Activated CD4-positive, alpha-beta T cell treated with anti-CD3 and anti-CD28 coated beads for 24 hours (primary cell): ENCODE measurements around the gene DNLZ.

Source experiments
- DNase-seq, 2 donors: peaks; one replicate each; pipeline ENCODE4 v3.0.0-alpha.2; 2020; ENCODE audit warnings: low read depth in 2 of 2

The DNLZ gene

DNA sequence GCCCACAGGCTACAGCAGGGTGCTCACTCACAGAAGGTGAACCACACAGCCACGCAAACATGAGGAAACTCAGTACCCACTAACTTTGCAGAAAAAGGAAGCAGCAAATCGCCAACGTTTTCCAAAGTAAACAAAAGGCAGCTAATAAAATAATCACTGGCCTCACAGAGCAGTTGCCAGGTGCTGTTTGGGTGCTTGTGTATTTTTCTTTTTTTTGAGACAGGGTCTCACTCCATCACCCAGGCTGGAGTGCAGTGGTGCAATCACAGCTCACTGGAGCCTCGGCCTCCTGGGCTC, 32.6 kb upstream of the DNLZ start:
- DNase-seq = no peak

DNA sequence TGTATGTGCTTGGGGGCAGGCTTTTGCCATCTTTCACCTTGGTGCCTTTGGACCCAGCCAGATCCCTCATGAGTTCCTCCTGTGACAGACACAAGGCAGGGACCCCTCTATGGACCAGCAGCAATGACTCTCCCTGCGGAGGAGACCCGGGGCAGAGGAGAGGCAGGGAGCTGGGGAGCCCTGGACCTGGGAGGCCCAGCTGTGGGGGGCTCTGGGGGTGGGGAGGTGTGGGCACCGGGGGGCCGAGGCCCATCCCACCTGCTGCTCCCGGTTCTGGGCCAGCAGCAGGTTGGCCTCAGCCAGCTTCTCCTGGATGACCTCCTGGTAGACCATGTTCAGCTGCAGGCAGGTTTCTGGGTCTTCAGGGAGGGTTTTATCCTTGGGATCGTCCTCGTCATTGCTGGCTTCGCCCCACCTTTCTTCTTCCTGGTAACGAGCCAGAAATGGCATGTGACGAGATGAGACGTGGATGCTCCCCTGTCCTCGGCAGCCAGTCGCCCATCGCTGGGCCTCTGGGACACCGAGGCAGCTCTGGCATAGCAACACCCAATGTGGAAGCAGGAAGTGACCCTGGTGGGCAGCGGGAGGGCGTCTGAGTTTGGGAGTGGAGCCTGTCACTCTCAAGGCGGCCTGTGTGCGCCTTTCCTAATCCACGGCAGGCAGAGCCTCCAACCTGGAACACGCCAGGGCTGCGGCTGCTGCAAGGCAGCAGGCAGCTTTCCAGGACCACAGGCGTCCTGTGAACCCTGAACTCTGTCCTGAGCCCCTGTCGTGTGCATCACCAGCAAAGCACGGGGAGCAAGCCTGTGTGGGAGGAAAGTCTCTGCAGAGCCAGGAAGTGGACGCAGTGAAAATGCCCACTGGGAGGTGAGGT, 32.0 kb upstream of the DNLZ start:
- DNase-seq = no peak

DNA sequence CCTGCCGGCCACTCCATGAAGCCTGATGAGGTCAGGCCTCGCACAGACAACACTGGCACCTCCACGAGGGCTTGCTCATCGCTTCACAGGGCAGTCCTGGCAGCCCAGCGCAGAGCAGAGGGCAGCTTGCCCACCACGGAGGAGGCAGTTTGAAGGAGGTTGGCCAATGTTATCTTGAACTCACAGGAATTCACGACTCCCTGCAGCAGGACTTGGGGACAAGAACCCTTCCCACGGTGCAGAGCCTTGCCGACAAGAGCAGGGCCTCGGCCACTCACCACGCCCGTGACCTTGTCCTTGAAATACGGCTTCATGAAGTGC, 31.4 kb upstream of the DNLZ start:
- no peak for DNase-seq

DNA sequence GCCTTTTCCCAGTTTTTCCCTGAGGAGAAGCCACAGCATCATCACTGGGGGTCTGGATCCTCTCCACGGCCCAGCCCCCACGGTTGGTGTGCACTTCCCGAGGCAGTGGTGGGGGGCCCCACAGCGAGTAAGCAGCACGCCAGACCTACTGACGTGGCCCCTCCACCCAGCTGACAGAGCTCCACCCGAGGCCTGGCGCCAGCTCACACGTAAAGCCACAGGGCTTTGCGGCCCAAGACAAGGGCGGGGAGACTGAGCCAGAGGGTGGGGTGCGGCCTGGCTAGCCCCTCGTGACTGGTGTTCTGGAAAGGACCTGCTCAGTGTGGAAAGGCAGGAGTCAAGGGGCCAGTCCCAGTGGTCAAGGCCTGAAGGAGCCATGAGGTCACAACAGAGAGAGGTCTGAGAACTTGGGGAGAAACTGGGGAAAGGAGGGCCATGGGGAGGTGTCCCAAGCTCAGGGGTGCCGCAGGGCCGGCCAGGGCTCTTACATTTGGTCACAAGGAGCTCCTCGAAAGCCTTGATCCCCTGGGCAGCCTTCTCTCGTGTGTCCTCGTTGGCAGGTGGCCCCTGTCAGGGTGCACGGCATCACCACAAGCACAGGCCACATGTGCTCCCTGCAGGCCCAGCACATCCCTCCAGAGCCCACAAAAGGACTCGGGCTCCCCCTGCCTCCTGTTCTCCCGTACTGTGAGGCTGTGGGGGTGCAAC, 30.9 kb upstream of the DNLZ start:
- DNase-seq = no peak

DNA sequence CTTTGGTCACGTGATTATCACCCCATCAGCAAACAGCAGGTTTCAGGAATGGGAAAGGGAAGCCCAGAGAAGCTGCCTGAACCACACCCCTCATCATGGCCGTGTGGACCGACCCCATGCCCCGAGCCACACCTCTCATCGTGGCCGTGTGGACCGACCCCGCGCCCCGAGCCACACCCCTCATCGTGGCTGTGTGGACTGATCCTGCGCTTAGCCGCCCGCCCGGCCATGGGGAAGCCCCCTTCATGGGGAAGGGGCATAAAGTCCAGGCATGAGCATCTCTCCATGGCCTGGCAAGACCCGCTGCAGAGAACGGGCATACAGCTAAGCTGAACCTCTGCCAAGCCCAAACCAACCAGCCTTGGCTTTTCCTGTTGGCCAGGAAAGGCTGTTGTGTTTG, 30.0 kb upstream of the DNLZ start:
- DNase-seq = no peak

DNA sequence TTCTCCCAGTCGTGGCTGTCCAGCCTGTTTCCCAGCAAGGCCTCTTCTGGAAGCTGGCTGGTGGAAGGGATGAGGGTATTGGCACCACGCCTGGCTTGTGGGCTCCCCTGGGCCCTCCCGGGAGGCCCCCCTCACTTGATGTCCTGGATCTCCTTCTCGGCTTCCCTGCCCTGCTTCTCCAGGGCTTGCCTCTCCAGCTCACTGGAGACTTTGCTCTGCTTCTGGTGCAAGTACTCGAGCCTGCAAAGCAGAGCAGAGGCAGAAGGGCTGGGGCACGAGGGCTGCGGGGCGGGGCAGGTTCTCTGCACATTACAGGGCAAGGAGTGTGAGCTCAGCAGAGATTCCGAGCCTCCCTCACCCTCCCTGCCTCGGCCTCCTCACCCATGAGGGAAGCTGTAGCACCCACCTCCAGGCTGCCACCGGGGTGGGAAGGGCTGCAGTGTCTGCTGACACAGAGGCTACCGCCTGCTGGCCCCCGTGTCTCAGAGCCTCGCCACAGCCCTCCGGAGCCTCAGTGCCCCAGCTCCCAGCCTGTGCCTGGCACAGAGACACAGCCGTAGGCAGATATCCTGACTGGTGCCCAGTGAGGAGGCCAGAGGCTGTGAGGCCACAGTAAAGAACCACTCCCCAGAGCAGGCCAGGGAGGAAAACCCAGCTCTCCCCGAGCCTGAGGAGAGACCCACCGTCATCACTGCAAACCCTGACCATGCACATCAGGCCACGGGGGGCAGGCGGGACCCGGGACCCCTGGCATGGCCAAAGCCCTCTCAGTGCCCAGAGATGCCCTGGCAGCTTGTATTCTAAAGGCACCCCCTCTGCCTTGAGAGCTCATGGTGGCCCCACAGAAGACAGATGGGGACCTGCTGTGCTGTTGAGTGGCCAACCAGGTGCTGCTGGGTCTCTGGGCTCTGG, 29.2 kb upstream of the DNLZ start:
- DNase-seq = no peak

DNA sequence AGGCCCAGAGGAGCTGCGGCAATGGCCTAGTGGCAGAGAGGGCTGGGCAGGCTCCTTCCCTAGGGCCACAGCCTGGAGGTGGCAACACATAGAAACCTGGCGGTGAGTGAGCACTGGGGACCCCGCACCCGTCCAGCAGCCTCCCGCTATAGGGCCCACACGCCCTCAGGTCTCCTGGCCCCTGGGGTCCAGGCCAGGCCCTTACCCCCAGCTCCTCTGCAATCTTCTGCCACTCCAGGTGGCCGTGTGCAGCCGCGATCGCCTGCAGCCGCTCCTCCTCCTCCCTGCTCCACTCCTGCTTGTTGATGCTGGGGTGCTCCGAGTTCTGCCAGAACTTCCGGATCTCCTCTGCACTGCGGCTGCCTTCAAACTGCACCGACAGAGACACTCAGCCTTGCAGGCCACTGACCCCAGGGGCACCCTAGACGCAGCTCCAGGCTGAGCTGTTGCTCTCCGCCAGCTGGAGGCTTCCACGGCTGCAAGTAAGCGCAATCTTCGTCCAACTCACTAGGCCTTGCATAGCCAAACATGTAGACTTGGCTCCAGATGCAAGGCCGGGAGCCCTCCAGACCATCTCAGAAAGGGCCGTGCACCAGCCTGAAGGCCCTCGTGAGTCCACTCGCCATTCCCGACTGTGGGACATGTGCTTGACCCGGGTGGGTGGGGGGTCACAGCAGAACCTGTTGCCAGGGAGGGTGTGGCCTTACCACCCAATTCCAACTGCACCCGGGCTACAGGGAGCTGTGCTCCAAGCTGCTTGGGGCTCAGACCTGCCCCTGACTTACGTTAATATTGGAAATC, 28.4 kb upstream of the DNLZ start:
- DNase-seq = no peak

DNA sequence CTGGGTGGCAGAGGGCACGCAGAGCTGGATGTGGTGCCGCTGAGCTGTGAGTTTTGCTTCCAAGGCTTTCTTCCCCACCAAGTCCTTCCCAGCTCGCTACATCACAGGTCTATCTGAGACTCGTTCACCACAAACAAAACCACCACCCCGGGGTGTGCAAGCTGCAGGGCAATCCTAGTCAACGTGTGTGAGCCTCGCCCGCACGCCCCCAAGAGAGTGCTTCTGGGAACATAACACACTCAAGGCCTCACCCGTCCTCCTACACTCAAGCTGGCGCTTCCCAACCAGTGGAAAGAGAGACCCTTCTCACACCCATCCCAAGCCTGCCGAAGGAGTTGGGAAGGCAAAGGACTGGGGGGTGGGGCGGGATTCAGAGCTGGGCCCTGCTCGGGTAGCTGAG, 25.9 kb upstream of the DNLZ start:
- no peak for DNase-seq

DNA sequence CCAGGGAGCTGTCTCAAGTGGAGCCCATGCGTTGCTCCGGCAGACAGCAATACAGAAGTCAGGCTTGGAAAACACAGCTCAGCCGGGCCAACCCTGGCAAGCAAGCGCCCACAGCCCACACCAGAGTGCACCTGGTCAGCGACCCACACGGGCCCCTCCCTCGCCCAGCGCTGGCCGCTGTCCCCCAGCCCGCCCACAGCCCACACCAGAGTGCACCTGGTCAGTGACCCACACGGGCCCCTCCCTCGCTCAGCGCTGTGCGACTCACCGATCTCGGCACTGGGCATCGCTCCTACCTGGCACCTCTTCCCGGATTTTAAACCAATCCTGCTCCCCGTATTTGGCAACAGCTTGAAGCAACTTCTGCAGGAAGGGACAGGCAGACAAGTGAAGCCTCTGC, 23.7 kb upstream of the DNLZ start:
- DNase-seq = no peak

DNA sequence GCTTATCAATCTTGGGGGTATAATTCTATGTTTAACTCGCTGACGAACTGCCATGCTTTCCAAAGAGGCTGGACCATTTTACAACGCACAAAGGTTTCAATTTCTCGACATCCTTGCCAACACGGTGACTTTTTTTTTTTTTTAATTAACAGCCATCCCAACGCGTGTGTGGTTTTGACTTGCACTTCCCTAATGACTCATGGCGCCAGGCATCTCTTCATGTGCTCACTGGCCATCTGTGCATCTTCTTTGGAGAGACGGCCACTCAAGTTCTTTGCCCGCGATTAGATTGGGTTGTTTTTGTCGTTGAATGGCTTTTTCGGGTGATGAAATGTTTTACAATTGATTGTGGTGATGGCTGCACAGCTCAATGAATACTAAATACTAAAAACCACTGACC, 22.5 kb upstream of the DNLZ start:
- no peak for DNase-seq

DNA sequence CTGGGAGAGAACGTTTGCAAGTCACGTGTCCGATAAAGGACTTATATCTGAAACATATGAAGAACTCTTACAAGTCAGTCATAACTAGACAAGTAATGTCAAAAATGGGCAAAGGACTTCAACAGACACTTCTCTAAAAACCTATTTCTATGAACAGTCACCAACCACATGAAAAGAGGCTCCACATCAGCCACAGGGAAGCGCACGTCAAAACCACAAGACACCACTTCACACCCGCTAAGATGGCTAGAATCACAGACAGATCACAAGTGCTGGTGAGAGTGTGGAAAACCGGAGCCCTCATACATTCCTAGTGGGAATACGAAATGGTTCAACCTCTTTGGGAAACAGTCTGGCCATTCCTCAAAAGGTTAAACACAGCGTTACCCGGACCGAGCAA, 21.5 kb upstream of the DNLZ start:
- DNase-seq = no peak

DNA sequence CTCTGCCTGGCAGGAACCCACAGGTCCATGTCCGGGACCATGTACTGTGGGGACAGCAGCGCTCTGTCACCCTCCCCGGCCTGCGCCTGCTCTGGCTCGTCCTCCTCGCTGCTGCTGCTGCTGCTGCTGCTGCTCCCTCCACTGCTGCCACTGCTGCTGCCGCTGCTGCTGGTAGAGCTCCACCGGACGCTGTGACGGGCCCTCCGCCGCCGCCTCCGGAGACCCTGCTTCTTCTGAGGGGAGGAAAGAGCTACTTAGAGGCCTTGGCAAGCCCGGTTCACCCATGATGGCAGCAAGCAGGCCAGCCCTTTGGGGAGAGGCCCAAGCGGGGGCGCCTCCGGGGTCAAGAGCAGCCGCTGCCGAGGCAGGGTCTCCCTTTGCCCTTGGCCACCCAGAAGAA, 19.9 kb upstream of the DNLZ start:
- DNase-seq = no peak

DNA sequence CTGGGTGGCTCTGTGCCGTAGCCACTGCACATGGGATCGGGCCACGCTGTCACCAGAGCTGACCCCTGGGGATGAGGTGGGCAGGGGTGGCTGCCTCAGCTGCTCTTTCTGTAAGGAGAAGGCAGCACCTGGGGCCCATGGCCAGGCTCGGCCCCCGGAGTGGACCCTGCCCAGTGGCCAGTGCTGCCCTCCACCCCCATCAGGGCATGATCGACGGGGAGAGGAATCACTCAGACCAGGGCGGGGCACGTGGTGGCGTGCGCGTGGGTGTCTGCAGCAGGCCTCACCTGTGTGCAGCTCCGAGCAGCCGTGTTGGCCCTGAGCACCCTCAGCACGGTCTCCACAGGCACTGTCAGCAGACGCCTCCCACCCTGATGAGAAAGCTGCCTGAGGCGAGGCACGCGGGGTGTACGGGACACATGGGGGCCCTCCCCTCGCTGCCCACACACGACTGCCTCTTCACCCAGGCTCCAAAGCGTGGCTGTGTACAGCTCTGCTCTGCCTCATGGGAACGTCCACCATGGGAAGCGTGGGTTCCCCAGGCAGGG, 18.5 kb upstream of the DNLZ start:
- no peak for DNase-seq

DNA sequence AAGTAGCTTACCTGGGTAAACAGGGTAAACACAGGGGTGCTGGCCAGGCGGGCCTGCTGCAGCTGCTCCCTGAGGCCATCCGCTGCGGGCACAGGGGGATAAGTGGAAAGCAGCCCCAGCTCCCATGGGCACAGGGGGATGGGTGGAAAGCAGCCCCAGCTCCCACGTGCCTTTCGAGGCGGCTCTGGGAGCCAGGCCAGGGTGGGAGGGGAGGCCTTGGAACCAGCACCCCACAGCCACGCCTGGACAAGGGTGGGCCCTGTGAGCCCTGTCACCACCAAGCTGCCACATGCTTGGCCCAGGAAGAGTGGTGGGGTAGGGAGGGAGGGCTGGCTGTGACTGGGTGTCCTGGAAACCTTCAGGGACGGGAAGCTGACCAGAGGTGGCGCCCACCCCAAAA, 17.8 kb upstream of the DNLZ start:
- no peak for DNase-seq

DNA sequence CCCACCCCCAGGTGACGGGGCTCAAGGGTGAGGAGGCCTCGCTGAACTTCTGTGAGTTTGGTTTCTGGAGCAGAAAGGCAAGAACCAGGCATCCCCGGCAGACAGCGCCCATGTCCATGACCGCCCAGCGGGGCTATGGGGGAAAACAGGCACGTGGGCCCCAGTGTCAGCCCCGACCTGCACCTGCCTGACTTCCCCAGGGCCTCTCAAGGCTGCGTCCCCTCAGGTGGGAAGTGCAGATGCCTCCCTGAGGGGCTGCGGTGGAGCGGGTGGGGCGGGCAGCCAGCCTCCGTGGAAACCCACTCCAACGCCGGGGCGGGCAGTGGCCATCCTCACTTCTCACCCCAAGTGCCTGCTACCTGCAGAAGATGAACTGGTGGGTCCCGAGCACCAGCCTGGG, 16.8 kb upstream of the DNLZ start:
- DNase-seq = no peak

DNA sequence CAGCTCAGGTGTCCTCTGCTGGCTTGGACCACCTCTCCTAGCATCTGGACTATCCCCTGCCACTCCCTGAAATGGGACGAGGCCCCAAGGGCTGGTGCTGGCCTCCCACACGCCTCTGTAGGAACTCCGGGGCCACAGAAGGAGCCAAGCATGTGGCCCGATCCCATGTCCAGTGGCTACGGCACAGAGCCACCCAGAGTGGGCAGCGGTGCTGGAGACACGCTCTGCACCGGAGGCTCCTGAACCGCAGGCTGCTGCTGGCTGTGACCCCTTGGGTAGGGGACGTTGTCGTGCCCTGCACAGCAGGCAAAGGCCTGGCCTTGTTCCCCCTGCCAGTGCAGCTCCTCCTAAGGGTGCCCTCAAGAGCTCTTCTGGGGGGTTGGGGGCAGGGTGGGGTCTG, 16.3 kb upstream of the DNLZ start:
- no peak for DNase-seq

DNA sequence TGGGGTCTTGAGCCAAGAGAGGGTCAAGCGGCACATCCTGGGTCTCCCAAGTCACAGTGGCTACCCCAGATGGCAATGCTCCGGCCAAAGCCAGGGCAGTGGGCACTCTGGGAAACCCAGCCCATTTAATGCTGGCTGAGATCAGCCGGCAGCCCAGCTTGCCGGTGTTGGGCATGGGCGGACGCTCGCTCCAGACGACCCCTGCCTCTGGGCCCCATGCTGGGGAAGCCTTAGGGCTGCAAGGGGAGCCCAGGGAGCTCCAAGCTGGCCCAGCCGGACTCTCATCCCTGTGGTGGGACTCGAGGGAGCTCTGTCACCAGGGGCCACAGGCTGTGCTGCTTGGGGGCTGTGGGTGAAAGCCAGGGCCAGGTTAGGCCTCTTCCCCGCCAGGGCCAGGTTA, 15.9 kb upstream of the DNLZ start:
- no peak for DNase-seq

DNA sequence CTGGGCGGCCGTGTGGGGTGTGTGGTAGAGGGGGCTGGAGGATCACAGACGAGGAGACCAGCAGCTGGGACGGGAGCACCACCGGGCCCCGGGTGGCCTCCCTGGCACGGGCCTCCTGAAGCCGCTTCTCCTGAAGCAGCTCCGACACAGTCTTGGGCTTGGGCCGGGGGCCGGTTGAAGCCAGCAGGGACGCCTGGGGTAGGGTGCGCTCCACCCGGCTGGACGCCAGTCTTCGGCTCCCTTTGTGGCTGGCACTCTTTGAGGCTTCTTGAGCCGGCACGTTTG, 15.4 kb upstream of the DNLZ start:
- no peak for DNase-seq

DNA sequence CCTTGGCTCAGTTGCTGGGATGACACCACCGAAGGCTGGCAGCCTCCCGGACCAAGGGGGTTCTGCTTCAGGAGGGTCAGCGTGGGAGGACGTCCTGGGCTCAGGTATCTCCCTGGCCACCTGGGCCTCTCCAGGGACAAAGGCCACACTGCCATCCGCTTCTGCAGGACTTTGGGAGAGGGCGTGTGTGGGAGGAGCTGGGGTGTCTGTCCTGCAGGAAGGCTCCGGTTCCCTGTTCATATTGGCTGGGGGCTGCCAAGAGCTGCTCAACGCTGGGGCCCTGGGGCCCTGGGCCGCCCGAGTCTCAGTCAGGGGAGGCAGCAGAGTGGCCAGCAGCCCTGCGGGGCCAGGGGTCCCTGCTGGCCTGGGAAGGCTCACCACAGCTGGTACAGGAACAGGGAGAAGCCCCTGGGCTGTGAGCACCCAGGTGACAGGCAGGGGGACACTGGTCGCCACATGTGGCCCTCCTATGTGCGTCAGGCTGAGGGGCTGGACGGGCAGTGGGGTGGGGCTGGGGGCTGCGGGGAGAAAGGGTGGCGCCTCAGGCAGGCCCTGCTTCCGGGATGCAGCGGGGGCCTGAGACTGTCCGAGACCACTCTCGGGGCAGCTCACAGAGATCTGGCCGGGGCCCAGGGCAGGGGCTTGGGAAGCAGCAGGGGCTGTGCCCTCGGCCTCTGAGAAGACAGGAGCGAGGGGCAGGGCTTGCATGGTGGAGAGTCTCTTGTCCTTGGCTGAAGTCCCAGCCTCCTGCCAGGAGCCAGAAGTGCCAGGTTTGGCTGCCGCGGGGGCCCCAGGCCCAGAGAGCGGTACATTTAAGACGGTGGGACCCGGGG, 14.8 kb upstream of the DNLZ start:
- no peak for DNase-seq

DNA sequence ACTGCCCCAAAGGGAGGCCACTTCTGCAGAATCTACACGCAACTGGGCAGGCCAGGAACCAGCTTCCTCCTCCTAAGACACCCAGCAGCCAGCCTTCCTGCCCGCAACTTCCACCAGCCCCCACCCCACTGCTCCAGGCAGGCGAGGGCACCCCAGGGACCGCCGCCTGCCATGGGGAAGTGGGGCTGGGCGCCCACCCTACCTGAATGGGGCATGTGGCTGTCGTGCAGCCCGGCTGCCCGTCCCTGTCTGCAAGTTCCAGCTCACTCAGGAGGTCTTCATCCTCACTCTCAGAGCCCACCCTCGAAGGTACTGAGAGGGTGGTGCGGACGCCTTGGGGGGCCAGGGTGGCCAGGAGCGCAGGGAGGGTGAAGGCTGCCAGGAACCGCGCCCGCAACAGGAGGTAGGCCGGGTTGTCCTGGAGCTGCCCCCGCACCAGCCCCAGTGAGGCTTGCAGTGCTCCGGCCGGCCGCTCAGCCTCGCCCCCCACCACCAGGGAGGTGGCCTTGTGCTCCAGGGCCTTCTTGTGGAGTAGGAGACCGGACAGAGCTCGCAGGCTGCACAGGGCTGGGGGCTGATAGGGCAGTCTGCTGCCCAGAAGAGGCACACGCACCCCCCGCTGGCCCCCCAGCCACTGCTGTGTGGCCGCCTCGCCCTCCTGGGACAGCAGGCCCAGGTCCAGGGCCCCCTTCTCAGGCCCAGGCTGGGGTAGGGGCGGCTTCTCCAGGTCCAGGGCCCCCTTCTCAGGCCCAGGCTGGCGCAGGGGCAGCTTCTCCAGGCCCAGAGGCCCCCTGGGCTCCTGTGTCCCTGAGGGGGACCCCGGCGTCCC, 14.0 kb upstream of the DNLZ start:
- no peak for DNase-seq
